ENCODE data around the gene DDAH1. TPM values are rescaled to one million over a fixed set of nuclear protein-coding genes. Genes with fewer than 3 reads are reported as not detected.

DDAH1 gene
- total and polyA plus RNA-seq, 2 of the 4 experiments (the other 2 are of a cell fraction) = 78.0 to 94.5 TPM

GRCh38 chr1:85502171-85502570 is 37.2 kb upstream of the DDAH1 start:
- peak overlapping the region; percentile 59; the same call in 1 of the 2 replicates for H2AK5ac ChIP-seq (ENCODE audit: low read depth, low read length)
- peak overlapping the region; percentile 42 for H2BK5ac ChIP-seq (ENCODE audit: low read depth, low read length, poor library complexity, severe bottlenecking)
- H2BK20ac ChIP-seq (ENCODE audit: low read depth, low read length) = no peak overlapping the region
- H3K4me1 ChIP-seq (ENCODE audit: control insufficient read depth, insufficient read depth, low read length) = peaks cover 7% of the 10 kb centered on the region
- H3K27me3 ChIP-seq (ENCODE audit: control insufficient read depth, insufficient read depth, low read length) = no peaks in the 10 kb centered on the region
- peak overlapping the region in 1 of 2 experiments; percentile 47; a peak in 1 of 4 replicates for H4K8ac ChIP-seq (ENCODE audit: low read depth in 2 of 2, low read length in 2 of 2)
- peaks cover 28 to 73% of the 10 kb centered on the region in 2 experiments for H3K79me1 ChIP-seq (ENCODE audit: low read depth in 1 of 2, low read length in 2 of 2)
- H3K9me1 ChIP-seq (ENCODE audit: insufficient read depth, low read length) = peaks cover 18% of the 10 kb centered on the region
- H3K36me3 ChIP-seq (ENCODE audit: control insufficient read depth, insufficient read depth, low read length) = peaks cover 2% of the 10 kb centered on the region; the same call in 1 of the 2 replicates
- peak overlapping the region; percentile 51 for H3K4me2 ChIP-seq (ENCODE audit: low read depth, low read length)
- H4K5ac ChIP-seq (ENCODE audit: low read depth, low read length) = no peak overlapping the region; the same call in 1 of the 2 replicates
- intact Hi-C loops (cut with micrococcal nuclease) (loop anchor here (1.0 kb wide), 1 partner anchor 194 kb away; no protein-coding TSS in a partner anchor), in situ Hi-C loops (cut with MboI; ENCODE audit: low sequenced_read_pairs) (no loop called here), dilution Hi-C loops (cut with HindIII; ENCODE audit: low sequenced_read_pairs, unreplicated experiment) (no loop called here)
- peak overlapping the region; percentile 84 for H3K14ac ChIP-seq (replicated peaks; ENCODE audit: low read depth, low read length)
- H2BK120ac ChIP-seq (ENCODE audit: low read depth, low read length) = peak overlapping the region; percentile 74; the same call in 1 of the 2 replicates
- H3K4me3 ChIP-seq (ENCODE audit: insufficient read depth, low read depth, low read length) = no peak overlapping the region
- peak; percentile 86 for ATAC-seq (ENCODE audit: low read depth)
- H3K18ac ChIP-seq (ENCODE audit: low read depth, low read length) = no peak overlapping the region; the same call in 1 of the 2 replicates
- CTCF ChIA-PET = interaction anchor here (0.5 to 0.8 kb wide), 3 partner anchors 8 to 161 kb away, joined by 3 read pairs; no protein-coding TSS in a partner anchor
- H3K9ac ChIP-seq (ENCODE audit: low read depth, low read length) = peak overlapping the region; percentile 28; the same call in 1 of the 2 replicates
- H2BK15ac ChIP-seq (ENCODE audit: low read depth, low read length) = peak overlapping the region; percentile 22; the same call in 1 of the 3 replicates
- H2AK9ac ChIP-seq (replicated peaks; ENCODE audit: low read depth, low read length, poor library complexity) = peak overlapping the region; percentile 6
- peak; percentile 86 for DNase-seq
- H3K4ac ChIP-seq (ENCODE audit: low read depth, low read length) = peak overlapping the region; percentile 83
- no TSS peak for BruUV-seq (replicated peaks)
- H3K56ac ChIP-seq (ENCODE audit: extremely low read depth, insufficient read depth, low read length) = no peak overlapping the region
- WGBS, 2 experiments (ENCODE audit: extremely low coverage in 2 of 2, insufficient read length in 1 of 2) = 60% methylated on average over 1 of the region's 4 CpGs; no CpG with 5 or more reads in 1 of the 2 experiments
- TF ChIP-seq BHLHE40 (IDR thresholded peaks at IDR 0.05; ENCODE audit: low read depth, low read length) (peak; percentile 68; the same call in 1 of the 2 replicates), MAFK (IDR thresholded peaks at IDR 0.05; ENCODE audit: low read depth, low read length) (peak; percentile 55), CEBPB (IDR thresholded peaks at IDR 0.05; ENCODE audit: low read depth, low read length) (peak; percentile 96), MXI1 (IDR thresholded peaks at IDR 0.05; ENCODE audit: borderline replicate concordance, low read depth, low read length) (peak; percentile 91), SMC3 (IDR thresholded peaks at IDR 0.05; ENCODE audit: low read depth, low read length) (no peak)
- TF ChIP-seq, protein P1, sequence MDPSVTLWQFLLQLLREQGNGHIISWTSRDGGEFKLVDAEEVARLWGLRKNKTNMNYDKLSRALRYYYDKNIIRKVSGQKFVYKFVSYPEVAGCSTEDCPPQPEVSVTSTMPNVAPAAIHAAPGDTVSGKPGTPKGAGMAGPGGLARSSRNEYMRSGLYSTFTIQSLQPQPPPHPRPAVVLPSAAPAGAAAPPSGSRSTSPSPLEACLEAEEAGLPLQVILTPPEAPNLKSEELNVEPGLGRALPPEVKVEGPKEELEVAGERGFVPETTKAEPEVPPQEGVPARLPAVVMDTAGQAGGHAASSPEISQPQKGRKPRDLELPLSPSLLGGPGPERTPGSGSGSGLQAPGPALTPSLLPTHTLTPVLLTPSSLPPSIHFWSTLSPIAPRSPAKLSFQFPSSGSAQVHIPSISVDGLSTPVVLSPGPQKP (IDR thresholded peaks at IDR 0.05; ENCODE audit: borderline replicate concordance, low read depth, low read length) = no peak
- peak overlapping the region; percentile 40 for H3K27ac ChIP-seq (ENCODE audit: insufficient read depth, low read length)
- POLR2A ChIA-PET (ENCODE audit: unreplicated experiment) = interaction anchor here (0.6 kb wide), 1 partner anchor 176 kb away, joined by 7 read pairs; no protein-coding TSS in a partner anchor
- H2AFZ ChIP-seq (replicated peaks; ENCODE audit: low read length, poor library complexity) = peak overlapping the region; percentile 1
- peak overlapping the region; percentile 39; the same call in 1 of the 2 replicates for H3K23ac ChIP-seq (ENCODE audit: low read depth, low read length)
- peaks cover 42% of the 10 kb centered on the region for H4K20me1 ChIP-seq (ENCODE audit: insufficient read depth, low read length)
- no peak overlapping the region for H4K91ac ChIP-seq (ENCODE audit: insufficient read depth, low read depth, low read length)
- 0 out of 2 replicates have a peak, but pooled peaks cover 2% of the 10 kb centered on the region for H3K9me3 ChIP-seq (ENCODE audit: control insufficient read depth, insufficient read depth, low read length)
